Measurements from ENCODE around the gene JADE1. TPM values are rescaled to one million over a fixed set of nuclear protein-coding genes. Genes with fewer than 3 reads are reported as not detected.

The JADE1 gene
- total and polyA plus RNA-seq, 2 of the 13 experiments (the other 11 are each of a cell fraction or from before 2014, with no cell fraction given), result 5.4 to 19.3 TPM

DNA sequence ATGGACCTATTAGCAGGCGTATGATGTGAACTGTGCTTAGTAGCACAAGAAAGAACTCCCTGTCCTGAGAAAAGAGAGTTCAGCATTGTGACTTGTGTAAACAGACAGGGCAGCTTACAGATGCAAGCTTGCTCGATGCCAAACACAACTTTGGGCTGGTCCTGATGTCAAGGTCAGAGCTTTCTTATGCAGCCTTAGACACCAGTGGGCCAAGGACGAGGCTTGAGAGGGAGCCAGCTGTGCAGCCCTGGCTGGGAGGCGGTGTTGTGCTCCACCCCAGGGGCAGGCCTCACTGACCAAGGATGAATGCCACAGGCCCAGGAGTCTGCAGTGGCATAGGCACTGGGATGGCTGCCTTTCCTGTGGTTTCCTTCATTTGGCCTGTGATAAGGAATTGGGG lies 35.4 kb downstream of the JADE1 start (continued):
- TF ChIP-seq, protein P1, sequence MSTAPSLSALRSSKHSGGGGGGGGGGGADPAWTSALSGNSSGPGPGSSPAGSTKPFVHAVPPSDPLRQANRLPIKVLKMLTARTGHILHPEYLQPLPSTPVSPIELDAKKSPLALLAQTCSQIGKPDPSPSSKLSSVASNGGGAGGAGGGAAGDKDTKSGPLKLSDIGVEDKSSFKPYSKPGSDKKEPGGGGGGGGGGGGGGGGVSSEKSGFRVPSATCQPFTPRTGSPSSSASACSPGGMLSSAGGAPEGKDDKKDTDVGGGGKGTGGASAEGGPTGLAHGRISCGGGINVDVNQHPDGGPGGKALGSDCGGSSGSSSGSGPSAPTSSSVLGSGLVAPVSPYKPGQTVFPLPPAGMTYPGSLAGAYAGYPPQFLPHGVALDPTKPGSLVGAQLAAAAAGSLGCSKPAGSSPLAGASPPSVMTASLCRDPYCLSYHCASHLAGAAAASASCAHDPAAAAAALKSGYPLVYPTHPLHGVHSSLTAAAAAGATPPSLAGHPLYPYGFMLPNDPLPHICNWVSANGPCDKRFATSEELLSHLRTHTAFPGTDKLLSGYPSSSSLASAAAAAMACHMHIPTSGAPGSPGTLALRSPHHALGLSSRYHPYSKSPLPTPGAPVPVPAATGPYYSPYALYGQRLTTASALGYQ (CRISPR knock-in tag; IDR thresholded peaks at IDR 0.05), result no peak
- TF ChIP-seq RFXANK (CRISPR knock-in tag; IDR thresholded peaks at IDR 0.05) (no peak), TFE3 (CRISPR knock-in tag; IDR thresholded peaks at IDR 0.05) (no peak), ZNF687 (CRISPR knock-in tag; IDR thresholded peaks at IDR 0.05) (peak; percentile 43), FOXA3 (CRISPR knock-in tag; IDR thresholded peaks at IDR 0.05) (peak; percentile 45; the same call in 1 of the 2 replicates), ELF4 (CRISPR knock-in tag; IDR thresholded peaks at IDR 0.05; ENCODE audit: borderline replicate concordance) (no peak), MTA3 (CRISPR knock-in tag; IDR thresholded peaks at IDR 0.05) (no peak), ZNF230 (CRISPR knock-in tag; IDR thresholded peaks at IDR 0.05) (no peak), ZNF589 (CRISPR knock-in tag; conservative IDR thresholded peaks at IDR 0.05) (no peak), WIZ (CRISPR knock-in tag; IDR thresholded peaks at IDR 0.05) (no peak), SIN3B (IDR thresholded peaks at IDR 0.05; ENCODE audit: low read length) (no peak), ZNF558 (CRISPR knock-in tag; IDR thresholded peaks at IDR 0.05; ENCODE audit: borderline replicate concordance) (no peak), FOSL2 (CRISPR knock-in tag; IDR thresholded peaks at IDR 0.05) (no peak), ZNF234 (CRISPR knock-in tag; conservative IDR thresholded peaks at IDR 0.05) (no peak), GATAD2A (CRISPR knock-in tag; IDR thresholded peaks at IDR 0.05) (peak; percentile 49; the same call in 1 of the 2 replicates), ZNF263 (CRISPR knock-in tag; IDR thresholded peaks at IDR 0.05) (peak; percentile 61; the same call in 1 of the 2 replicates), POLR2AphosphoS5 (IDR thresholded peaks at IDR 0.05; ENCODE audit: low read depth, low read length) (no peak), ARNTL (CRISPR knock-in tag; IDR thresholded peaks at IDR 0.05) (no peak), PRPF4 (IDR thresholded peaks at IDR 0.05; ENCODE audit: low read depth, low read length, poor library complexity, severe bottlenecking) (no peak), RCOR2 (CRISPR knock-in tag; IDR thresholded peaks at IDR 0.05) (no peak)
- TF ChIP-seq, protein P2, sequence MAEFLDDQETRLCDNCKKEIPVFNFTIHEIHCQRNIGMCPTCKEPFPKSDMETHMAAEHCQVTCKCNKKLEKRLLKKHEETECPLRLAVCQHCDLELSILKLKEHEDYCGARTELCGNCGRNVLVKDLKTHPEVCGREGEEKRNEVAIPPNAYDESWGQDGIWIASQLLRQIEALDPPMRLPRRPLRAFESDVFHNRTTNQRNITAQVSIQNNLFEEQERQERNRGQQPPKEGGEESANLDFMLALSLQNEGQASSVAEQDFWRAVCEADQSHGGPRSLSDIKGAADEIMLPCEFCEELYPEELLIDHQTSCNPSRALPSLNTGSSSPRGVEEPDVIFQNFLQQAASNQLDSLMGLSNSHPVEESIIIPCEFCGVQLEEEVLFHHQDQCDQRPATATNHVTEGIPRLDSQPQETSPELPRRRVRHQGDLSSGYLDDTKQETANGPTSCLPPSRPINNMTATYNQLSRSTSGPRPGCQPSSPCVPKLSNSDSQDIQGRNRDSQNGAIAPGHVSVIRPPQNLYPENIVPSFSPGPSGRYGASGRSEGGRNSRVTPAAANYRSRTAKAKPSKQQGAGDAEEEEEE (CRISPR knock-in tag; IDR thresholded peaks at IDR 0.05; ENCODE audit: borderline replicate concordance), result no peak
